Measurements from ENCODE around the gene CD24. TPM values are rescaled to one million over a fixed set of nuclear protein-coding genes. Genes with fewer than 3 reads are reported as not detected.

The CD24 gene
- total RNA-seq, 1 experiment from 2014 or later: 1,551 TPM

- Histone ChIP-seq H4K20me1 (ENCODE audit: control insufficient read depth, insufficient read depth, insufficient read length) (no peaks in the 10 kb centered on the region), H3K9me3 (ENCODE audit: control insufficient read depth, low read depth, low read length) (no peaks in the 10 kb centered on the region), H2BK15ac (ENCODE audit: low read depth, low read length) (no peak overlapping the region), H3K9ac (ENCODE audit: extremely low read depth, insufficient read length, low read length) (no peak overlapping the region), H2BK5ac (ENCODE audit: insufficient read length, low read length) (no peak overlapping the region), H3K23me2 (ENCODE audit: insufficient read length, low read depth, low read length, poor library complexity, severe bottlenecking) (no peaks in the 10 kb centered on the region), H4K91ac (ENCODE audit: insufficient read length, low read depth, low read length) (no peak overlapping the region), H2BK20ac (ENCODE audit: low read depth, low read length, poor library complexity, severe bottlenecking) (no peak overlapping the region), H3K23ac (ENCODE audit: insufficient read length, low read depth, low read length) (no peak overlapping the region), H3K79me2 (ENCODE audit: insufficient read depth, low read length) (no peaks in the 10 kb centered on the region), H3K56ac (ENCODE audit: insufficient read length, low read depth, low read length) (no peak overlapping the region), H3K27me3 (ENCODE audit: insufficient read depth, low read length) (no peaks in the 10 kb centered on the region), H3K79me1 (ENCODE audit: insufficient read depth, low read depth, low read length, poor library complexity, severe bottlenecking) (no peaks in the 10 kb centered on the region), H2BK120ac (ENCODE audit: low read depth, low read length, poor library complexity, severe bottlenecking) (no peak overlapping the region), H3K4me1 (ENCODE audit: insufficient read depth, low read length) (no peaks in the 10 kb centered on the region), H3K4ac (ENCODE audit: low read depth, low read length) (no peak overlapping the region), H2BK12ac (ENCODE audit: insufficient read length, low read depth, low read length) (no peak overlapping the region), H3K27ac (ENCODE audit: insufficient read length, low read depth, low read length) (no peak overlapping the region), H3K18ac (ENCODE audit: insufficient read length, low read depth, low read length) (no peak overlapping the region), H3K14ac (ENCODE audit: insufficient read depth, low read length) (no peak overlapping the region), H2AFZ (ENCODE audit: low read length) (no peak overlapping the region), H3K4me2 (ENCODE audit: insufficient read depth, insufficient read length, low read length) (no peak overlapping the region), H3T11ph (ENCODE audit: low read length) (no peak overlapping the region), H4K8ac (replicated peaks; ENCODE audit: insufficient read length, low read depth, low read length) (no peak overlapping the region), H4K5ac (ENCODE audit: insufficient read length, low read depth, low read length) (no peak overlapping the region), H2AK5ac (ENCODE audit: insufficient read length, low read length) (no peak overlapping the region)
- H3K27ac Mint-ChIP-seq: no peak overlapping the region
- H3K36me3 Mint-ChIP-seq (ENCODE audit: insufficient read depth in 1 of 3, low read depth in 3 of 3): no peaks in the 10 kb centered on the region
- no peak for DNase-seq
- TF ChIP-seq CTCF (conservative IDR thresholded peaks at IDR 0.05): no peak
- no peaks in the 10 kb centered on the region for H3K27me3 Mint-ChIP-seq (ENCODE audit: low read depth)
- no peaks in the 10 kb centered on the region for H3K9me3 Mint-ChIP-seq
- peaks cover 3 to 6% of the 10 kb centered on the region in 2 experiments for H3K4me1 Mint-ChIP-seq
- no CpG with 5 or more reads among the region's 3 CpGs for WGBS (ENCODE audit: extremely low coverage, insufficient read length, low lambda C conversion rate)
- no peak overlapping the region for H3K4me3 Mint-ChIP-seq
Measured at GRCh38 chr6:106988664-106989063, 14.1 kb upstream of the CD24 start.

All from H9 (cell line).